Left lung (tissue), 10 donors: ENCODE measurements around the gene TACR1. TPM values are rescaled to one million over a fixed set of nuclear protein-coding genes. Genes with fewer than 3 reads are reported as not detected.

Experiments used
- ATAC-seq: fragments of 200-7000 bp; cut with Tn5 transposase; one replicate; pipeline ENCODE4 v1.9.1; 2020; ENCODE audit warnings: moderate library complexity
- DNase-seq, 4 donors: peaks; one replicate each; pipeline ENCODE4 v3.0.0-alpha.2; 2013 to 2020
- H3K27ac ChIP-seq, 2 donors: fragments of 200-600 bp; sonication (generic) in 1 of 2; one replicate each; pipeline versions ENCODE4 v1.5.0 to v1.8.0; 2020 to 2021
- H3K27me3 ChIP-seq, 2 donors: fragments of 200-600 bp; sonication (generic) in 1 of 2; one replicate each; pipeline versions ENCODE4 v1.5.0 to v1.8.0; 2020 to 2021
- H3K36me3 ChIP-seq, 2 donors: fragments of 200-600 bp; sonication (generic) in 1 of 2; one replicate each; pipeline versions ENCODE4 v1.5.0 to v1.8.0; 2020 to 2021
- H3K4me1 ChIP-seq, 2 donors: fragments of 200-600 bp; one replicate each; pipeline ENCODE4 v1.8.0; 2021
- H3K4me3 ChIP-seq, 2 donors: fragments of 200-600 bp; sonication (generic) in 1 of 2; one replicate each; pipeline versions ENCODE4 v1.5.0 to v1.8.0; 2020 to 2021; ENCODE audit warnings: mild to moderate bottlenecking in 1 of 2
- H3K9me3 ChIP-seq, 2 donors: fragments of 200-600 bp; sonication (generic) in 1 of 2; one replicate each; pipeline versions ENCODE4 v1.5.0 to v1.8.0; 2020 to 2021
- CTCF ChIP-seq, 2 donors: fragments of 200-600 bp; sonication (generic) in 1 of 2; IDR thresholded peaks; one replicate each; pipeline versions ENCODE4 v1.5.0 to v1.8.0; 2021; ENCODE audit warnings: antibody characterized with exemption in 2 of 2
- intact Hi-C, 2 donors: fragments of 100-400 bp; cut with DNase I; formaldehyde crosslinking; loops; one replicate each; pipeline versions ENCODE4 v1.11.2 to v1.14.2; 2022
- polyA plus RNA-seq, 6 donors: library from polyadenylated mRNA; unstranded; fragments of 120-200 nt; gene quantifications; one replicate each; pipeline ENCODE4 v1.2.1, GENCODE V29; 2013; ENCODE audit not compliant: insufficient read length in 6 of 6
- total RNA-seq, 2 donors: library from RNA; stranded (reverse); fragmentation: NEBNext Ultra II Directional; extraction: Animal tissue kit (Norgen Biotek cat#: 25700); gene quantifications; one replicate each; pipeline ENCODE4 v1.2.1, GENCODE V29; 2021
- donor health status: DM: no; HTN: yes; CAD: no.
- donor health status: DM: no; HTN: no; CAD: no.

TACR1 gene
- total and polyA plus RNA-seq, 8 donors: 0.09 to 3.2 (median 2.2) TPM

DNA sequence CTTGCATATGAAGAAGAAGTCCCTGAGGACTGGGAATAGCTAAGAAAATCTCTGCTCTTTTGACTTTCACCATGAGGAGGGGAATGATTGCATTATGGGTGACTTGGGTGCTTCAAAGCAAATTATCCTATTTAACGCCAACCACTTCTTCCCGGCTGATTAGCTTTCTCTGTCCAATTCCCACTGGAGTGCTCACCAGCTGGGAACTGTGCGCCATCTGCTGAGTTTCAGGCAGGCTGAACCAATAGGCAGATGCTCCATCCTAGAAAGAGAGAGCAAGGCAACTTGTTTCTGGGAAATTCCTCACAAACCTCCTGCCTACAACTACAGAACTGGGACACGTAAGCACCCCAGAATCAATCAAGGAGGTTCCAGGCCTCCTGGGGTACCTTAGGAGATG, 191.5 kb downstream of the TACR1 start:
- DNase-seq: no peak
- TF ChIP-seq CTCF (IDR thresholded peaks at IDR 0.05): no peak
- ATAC-seq: no peak
- no peak overlapping the region for H3K4me3 ChIP-seq
- intact Hi-C loops: no loop called here
- no peaks in the 10 kb centered on the region for H3K4me1 ChIP-seq
- H3K27me3 ChIP-seq: no peaks in the 10 kb centered on the region
- H3K9me3 ChIP-seq: no peaks in the 10 kb centered on the region
- H3K36me3 ChIP-seq: no peaks in the 10 kb centered on the region
- no peak overlapping the region for H3K27ac ChIP-seq

- H3K27me3 ChIP-seq: no peaks in the 10 kb centered on the region
- H3K27ac ChIP-seq: no peak overlapping the region
- no peak overlapping the region for H3K4me3 ChIP-seq
- TF ChIP-seq CTCF (IDR thresholded peaks at IDR 0.05): no peak
- no peaks in the 10 kb centered on the region for H3K36me3 ChIP-seq
- H3K9me3 ChIP-seq: no peaks in the 10 kb centered on the region
- no peak for DNase-seq
- no peaks in the 10 kb centered on the region for H3K4me1 ChIP-seq
- ATAC-seq: no peak
- intact Hi-C loops: no loop called here
Measured at GRCh38 chr2:75007061-75007460, 192.3 kb downstream of the TACR1 start.

- H3K4me3 ChIP-seq: no peak overlapping the region
- no peaks in the 10 kb centered on the region for H3K27me3 ChIP-seq
- intact Hi-C loops: no loop called here
- DNase-seq (no peak), ATAC-seq (no peak)
- TF ChIP-seq CTCF (IDR thresholded peaks at IDR 0.05): no peak
- H3K27ac ChIP-seq: no peak overlapping the region
- H3K36me3 ChIP-seq: no peaks in the 10 kb centered on the region
- no peaks in the 10 kb centered on the region for H3K9me3 ChIP-seq
- H3K4me1 ChIP-seq: no peaks in the 10 kb centered on the region
Measured at GRCh38 chr2:75006041-75006440, 193.3 kb downstream of the TACR1 start.

DNA sequence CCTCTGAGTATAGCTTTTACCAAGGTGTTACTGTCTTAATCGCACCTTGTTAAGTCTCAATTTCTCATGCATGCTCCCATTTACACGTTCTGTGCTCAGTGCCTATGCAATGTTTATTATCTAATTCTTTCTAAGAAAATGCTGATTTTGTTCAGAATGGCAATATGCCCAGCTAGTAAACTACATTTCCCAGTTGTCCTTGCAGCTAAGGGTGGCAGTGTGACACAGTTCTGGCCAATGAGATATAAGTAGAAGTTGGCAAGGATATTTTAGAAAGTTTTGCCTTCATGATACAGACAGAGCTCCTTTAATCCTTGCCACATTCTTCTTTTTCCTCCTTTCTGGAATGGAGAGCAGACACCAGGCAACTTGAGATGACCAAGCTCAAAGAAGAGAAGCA, 195.5 kb downstream of the TACR1 start:
- H3K9me3 ChIP-seq: no peaks in the 10 kb centered on the region
- intact Hi-C loops: no loop called here
- H3K27ac ChIP-seq: no peak overlapping the region
- no peaks in the 10 kb centered on the region for H3K4me1 ChIP-seq
- no peaks in the 10 kb centered on the region for H3K27me3 ChIP-seq
- H3K4me3 ChIP-seq: no peak overlapping the region
- ATAC-seq (no peak), DNase-seq (no peak)
- no peaks in the 10 kb centered on the region for H3K36me3 ChIP-seq
- TF ChIP-seq CTCF (IDR thresholded peaks at IDR 0.05): no peak

DNA sequence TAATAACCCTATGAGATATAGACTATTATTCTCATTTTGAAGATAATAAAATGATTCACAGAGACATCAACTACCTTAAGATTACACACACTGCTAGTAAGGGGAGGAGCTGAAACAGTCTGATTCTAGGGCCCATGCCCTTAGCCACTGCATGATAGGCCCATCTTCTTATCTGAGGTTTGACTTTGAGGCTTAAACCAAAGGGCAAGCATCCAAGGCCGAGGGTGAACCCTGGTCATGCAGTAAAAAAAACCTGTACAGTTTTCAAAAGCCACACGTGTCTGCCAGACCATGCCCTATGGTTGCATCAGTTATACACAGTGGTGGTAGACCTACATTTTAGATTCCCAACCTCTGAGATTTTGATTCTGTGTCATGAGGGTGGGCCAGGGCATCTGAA, 196.0 kb downstream of the TACR1 start:
- ATAC-seq (no peak), DNase-seq (no peak)
- no peak overlapping the region for H3K4me3 ChIP-seq
- no peaks in the 10 kb centered on the region for H3K27me3 ChIP-seq
- no peak for TF ChIP-seq CTCF (IDR thresholded peaks at IDR 0.05)
- intact Hi-C loops: no loop called here
- peaks cover 0 to 3% of the 10 kb centered on the region in 2 donors for H3K9me3 ChIP-seq
- no peaks in the 10 kb centered on the region for H3K36me3 ChIP-seq
- no peak overlapping the region for H3K27ac ChIP-seq
- no peaks in the 10 kb centered on the region for H3K4me1 ChIP-seq
